ENCODE data around the gene KRT7.
"Not testable (repeated sequence)": the region's sequence is repeated elsewhere in the genome, so short reads cannot be mapped to it uniquely, and the experiment has no call there.

The KRT7 gene

GRCh38 chr12:52280796-52281560, 47.9 kb downstream of the KRT7 start:
- DNase-seq: no peak

DNA sequence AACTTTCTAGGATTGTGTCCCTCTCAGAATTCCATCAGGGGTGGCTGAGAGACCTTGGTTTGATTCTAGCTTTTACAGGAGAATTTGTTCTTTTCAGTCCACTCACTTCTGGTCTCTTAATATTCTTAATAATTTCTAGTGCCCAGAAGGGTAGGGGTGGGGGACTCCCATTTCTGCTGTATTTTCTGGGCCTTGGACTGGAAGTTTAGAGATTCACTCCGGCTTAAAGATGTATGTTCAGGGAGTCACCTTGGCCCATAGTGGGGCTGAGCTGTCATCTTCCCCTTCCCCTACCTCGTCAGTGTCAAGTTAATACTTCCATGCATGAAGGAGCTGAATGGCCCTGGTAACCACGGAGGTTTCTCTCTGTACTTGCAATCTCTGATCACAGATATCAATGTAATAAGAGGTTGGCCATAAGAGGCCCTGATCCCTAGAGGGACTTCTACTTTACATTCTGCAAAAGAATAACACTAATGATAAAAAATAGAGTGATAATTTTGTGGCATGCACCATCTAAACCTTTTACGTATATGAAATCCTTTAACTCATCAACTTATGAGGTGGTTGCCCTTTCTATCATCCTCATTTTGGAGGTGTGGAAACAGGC, 51.6 kb downstream of the KRT7 start:
- DNase-seq: no peak

- DNase-seq: no peak
Observed at GRCh38 chr12:52285172-52285745, 52.2 kb downstream of the KRT7 start.

DNA sequence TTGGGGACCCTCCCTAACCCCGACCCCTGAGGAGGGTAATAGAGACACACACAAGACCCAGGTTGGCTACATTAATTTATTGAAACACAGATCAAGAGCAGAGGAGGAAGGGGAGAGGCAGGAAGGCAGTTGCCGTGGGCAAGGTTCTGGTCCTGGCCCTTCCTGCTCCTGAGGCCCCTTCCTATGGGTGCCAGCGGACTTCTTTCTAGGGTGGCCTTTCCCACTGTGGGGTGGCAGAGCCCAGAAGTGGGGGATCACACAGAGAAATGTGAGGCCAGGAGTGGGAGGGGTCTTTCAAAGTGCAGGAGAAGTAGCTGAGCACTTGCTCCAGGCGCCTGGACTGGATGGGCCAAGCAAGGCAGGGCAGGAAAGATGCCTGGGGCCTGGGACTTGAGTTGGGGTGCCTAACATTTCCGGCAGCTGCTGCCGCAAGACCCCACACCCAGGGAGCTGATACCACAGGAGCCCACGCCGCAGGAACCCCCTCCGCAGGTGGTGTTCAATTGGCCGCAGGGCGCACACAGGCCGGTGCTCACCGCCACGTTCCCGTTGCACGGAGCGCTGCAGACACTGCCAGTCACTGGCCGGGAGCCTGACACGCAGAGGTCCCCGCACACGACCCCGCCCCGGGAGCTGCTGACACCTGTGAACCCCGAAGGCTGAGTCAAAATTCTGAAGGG, 52.9 kb downstream of the KRT7 start:
- DNase-seq: no peak

DNA sequence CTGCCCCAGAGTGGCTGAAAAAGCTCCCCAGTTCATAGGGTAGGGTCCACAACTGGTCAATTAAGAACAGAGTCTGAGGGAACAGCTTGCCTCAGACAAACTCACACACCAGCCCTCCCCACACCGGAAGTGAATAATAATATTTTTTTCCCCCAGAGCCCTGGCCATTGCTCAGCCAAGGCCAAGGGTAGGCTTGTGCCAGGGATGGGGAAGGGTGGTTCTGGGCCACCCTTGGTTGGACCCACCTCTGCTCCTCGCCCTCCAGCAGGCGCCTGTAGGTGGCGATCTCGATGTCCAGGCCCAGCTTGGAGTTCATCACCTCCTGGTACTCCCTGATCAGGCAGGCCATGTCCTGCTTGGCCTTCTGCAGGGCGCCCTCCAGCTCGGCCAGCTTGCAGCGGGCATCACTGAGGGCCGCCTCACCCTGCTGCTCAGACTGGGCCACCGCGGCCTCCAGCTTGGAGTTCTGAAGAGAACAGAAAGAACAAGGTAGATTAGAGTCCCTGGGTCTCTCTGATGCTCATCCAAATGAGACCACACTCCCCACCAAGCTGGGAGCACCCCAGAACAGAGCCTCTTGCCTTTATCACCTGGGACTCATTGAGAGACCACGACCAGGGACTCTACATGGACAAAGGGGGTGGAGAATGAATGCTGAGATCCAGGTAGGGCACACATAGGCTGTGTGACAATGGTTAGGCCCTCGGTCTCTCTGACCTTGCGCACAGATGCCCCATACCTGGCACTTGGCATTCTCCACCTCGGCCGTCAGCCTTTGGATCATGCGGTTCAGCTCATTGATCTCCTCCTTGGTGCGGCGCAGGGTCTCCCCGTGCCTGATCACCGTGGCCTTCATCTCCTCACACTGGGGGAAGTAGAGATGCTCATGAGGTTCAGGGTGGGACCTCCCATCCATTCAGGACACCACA, 54.1 kb downstream of the KRT7 start:
- not testable (repeated sequence) for DNase-seq

- not testable (repeated sequence) for DNase-seq
Observed at GRCh38 chr12:52287816-52288805, 55.1 kb downstream of the KRT7 start.

DNA sequence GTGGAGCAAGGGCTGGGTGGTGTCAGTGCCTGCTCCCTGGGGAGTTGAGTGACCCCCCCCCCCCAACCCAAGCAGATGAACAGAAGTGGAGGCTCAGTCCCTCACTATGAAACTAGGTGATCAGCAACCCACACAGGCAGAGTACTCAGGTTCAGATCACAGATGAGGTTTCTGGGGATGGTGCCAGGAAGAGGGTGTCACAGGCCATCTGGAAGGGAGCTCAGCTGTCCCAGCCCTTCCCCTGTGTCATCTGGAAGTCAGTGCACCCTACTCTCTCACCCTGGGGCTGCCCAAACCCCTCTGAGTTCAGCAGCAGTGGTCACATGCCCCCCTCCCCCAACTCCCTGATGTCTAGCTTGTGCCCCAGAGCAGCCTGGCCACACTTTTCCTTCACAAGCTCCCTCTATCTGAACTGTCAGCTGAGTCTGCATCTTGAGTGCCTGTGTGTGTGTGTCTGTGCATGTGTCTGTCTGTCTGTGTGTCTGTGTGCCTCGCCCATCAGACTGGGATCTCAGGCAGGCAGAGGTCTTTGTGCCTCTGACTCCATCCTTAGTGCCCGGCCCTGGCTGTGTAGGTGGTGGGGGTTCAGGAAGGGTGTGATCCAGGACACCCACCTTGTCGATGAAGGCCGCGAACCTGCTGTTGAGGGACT, 57.6 kb downstream of the KRT7 start:
- not testable (repeated sequence) for DNase-seq

- no peak for DNase-seq
Observed at GRCh38 chr12:52291267-52291935, 58.4 kb downstream of the KRT7 start, which contains the start of gene KRT81. Gene KRT81, minus strand, starts transcription at chr12:52291534. Its CDS starts 69 bp downstream, at chr12:52291465.

- DNase-seq: no peak
Observed at GRCh38 chr12:52293926-52294325, 60.9 kb downstream of the KRT7 start.

GRCh38 chr12:52294803-52295202, 61.8 kb downstream of the KRT7 start:
- DNase-seq: no peak

DNA sequence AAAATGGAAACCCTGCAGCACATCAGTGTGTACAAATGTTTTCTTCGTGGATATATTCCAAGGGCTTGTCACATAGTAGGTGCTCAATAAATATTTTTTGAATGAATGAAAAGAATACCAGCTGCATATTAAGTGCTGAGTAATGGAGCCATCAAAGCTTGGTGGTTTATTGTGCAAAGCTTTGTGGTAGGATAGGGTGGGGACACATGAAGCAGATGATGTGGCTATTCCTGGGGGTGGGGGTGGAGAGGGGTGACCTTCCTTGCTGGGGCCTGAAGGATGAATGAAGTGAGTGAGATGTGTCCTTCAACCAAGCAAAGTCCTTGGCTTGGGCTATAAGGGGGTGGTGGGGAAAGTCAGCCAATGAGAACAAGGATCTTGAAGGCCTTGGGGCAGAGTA, 62.6 kb downstream of the KRT7 start:
- DNase-seq: no peak

DNA sequence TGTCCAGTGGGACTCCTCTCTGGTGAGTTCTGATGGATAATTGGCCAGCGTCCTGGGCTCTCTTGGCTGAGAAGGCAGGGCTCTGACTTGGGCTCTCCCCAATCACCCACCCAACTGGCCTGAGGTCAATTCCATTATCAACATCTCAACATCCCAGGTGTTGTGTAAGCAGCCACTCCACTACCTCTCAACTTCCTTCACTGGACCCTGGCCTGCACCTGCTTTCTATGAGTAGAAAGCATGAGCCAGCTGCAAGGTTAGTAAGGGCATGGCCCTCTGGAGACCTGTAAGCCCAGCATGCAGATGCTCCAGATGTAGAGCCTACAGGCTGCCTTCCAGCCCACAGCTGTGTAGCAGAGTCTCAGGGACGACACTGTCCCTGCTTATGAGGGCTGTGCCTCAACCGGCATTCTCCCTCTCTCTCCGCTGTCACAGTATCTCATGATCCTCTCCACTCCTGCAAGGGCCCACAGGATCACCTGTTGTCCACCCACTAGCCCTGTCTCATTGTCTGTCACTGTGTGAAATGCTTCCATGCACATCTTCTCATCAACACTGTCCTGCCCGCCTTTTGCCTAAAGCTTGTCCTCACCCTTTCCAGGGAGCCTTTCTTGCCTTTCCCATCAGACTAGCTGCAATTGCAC, 63.7 kb downstream of the KRT7 start:
- no peak for DNase-seq

Data from T-helper 9 cell (primary cell).